Measurements from ENCODE around the gene CPNE7.

CPNE7 gene

DNA sequence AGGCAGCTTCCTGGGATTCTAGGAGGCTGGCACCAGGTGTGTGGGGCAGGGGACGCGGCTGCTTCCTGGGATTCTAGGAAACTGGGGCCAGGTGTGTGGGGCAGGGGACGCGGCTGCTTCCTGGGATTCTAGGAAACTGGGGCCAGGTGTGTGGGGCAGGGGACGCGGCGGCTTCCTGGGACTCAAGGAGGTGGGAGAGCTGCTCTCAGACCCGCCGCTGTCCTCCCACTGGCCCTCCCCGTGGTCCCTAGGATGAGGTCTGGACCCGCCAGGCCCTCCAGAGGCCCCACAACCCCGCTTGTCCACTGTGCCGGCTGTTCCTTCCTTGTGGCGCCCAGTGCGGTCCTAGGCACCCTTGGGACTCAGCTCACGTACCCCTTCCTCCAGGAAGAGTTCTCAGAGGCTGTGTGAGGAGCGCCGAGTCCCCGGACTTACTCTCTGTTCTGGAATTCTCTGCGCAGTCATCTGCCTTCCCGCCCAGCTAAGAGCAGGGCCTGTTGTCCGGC is 38.4 kb downstream of the CPNE7 start:
- Histone ChIP-seq H3K9me3 (ENCODE audit: control insufficient read depth, insufficient read depth, low read depth, low read length) (no peaks in the 10 kb centered on the region), H3K27ac (ENCODE audit: extremely low read depth, low read depth, low read length) (no peak overlapping the region), H3K36me3 (ENCODE audit: control insufficient read depth in 2 of 2, insufficient read depth in 1 of 2, low read length in 2 of 2) (no peaks in the 10 kb centered on the region), H3K4me3 (ENCODE audit: low read depth, low read length) (no peak overlapping the region), H3K4me1 (ENCODE audit: control insufficient read depth, insufficient read depth, low read length) (0 out of 2 replicates have a peak, but pooled peaks cover 2% of the 10 kb centered on the region)
- CTCF ChIA-PET = interaction anchor here (1.0 to 2.0 kb wide), 4 partner anchors 14 to 45 kb away, joined by 4 to 5 read pairs (median 4); no protein-coding TSS in a partner anchor
- POLR2A ChIA-PET = interaction anchor here (1.5 kb wide), 1 partner anchor 21 kb away, joined by 4 read pairs; no protein-coding TSS in a partner anchor
- TF ChIP-seq ZNF621 (tag by site-specific recombination; IDR thresholded peaks at IDR 0.05) (no peak), HOXA7 (CRISPR knock-in tag; IDR thresholded peaks at IDR 0.05; ENCODE audit: borderline replicate concordance) (no peak), ZNF423 (tag by site-specific recombination; IDR thresholded peaks at IDR 0.05) (no peak), ZNF202 (tag by site-specific recombination; IDR thresholded peaks at IDR 0.05; ENCODE audit: borderline replicate concordance) (no peak), ZNF501 (tag by site-specific recombination; IDR thresholded peaks at IDR 0.05) (no peak), SP7 (tag by site-specific recombination; IDR thresholded peaks at IDR 0.05) (no peak), ZFP41 (tag by site-specific recombination; IDR thresholded peaks at IDR 0.05; ENCODE audit: borderline replicate concordance) (no peak), ZNF777 (tag by site-specific recombination; IDR thresholded peaks at IDR 0.05; ENCODE audit: borderline replicate concordance) (no peak), ZNF248 (tag by site-specific recombination; IDR thresholded peaks at IDR 0.05) (no peak), IKZF3 (tag by site-specific recombination; IDR thresholded peaks at IDR 0.05) (no peak), FEZF1 (tag by site-specific recombination; IDR thresholded peaks at IDR 0.05) (no peak), KLF16 (tag by site-specific recombination; IDR thresholded peaks at IDR 0.05) (no peak), ZNF530 (tag by site-specific recombination; IDR thresholded peaks at IDR 0.05; ENCODE audit: low read depth) (no peak), ZSCAN30 (tag by site-specific recombination; IDR thresholded peaks at IDR 0.05) (no peak), GFI1B (tag by site-specific recombination; IDR thresholded peaks at IDR 0.05) (no peak), ZBTB1 (tag by site-specific recombination; IDR thresholded peaks at IDR 0.05) (no peak)
- TF ChIP-seq, protein P1, sequence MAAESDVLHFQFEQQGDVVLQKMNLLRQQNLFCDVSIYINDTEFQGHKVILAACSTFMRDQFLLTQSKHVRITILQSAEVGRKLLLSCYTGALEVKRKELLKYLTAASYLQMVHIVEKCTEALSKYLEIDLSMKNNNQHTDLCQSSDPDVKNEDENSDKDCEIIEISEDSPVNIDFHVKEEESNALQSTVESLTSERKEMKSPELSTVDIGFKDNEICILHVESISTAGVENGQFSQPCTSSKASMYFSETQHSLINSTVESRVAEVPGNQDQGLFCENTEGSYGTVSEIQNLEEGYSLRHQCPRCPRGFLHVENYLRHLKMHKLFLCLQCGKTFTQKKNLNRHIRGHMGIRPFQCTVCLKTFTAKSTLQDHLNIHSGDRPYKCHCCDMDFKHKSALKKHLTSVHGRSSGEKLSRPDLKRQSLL (tag by site-specific recombination; IDR thresholded peaks at IDR 0.05) = no peak
- TF ChIP-seq, protein P2, sequence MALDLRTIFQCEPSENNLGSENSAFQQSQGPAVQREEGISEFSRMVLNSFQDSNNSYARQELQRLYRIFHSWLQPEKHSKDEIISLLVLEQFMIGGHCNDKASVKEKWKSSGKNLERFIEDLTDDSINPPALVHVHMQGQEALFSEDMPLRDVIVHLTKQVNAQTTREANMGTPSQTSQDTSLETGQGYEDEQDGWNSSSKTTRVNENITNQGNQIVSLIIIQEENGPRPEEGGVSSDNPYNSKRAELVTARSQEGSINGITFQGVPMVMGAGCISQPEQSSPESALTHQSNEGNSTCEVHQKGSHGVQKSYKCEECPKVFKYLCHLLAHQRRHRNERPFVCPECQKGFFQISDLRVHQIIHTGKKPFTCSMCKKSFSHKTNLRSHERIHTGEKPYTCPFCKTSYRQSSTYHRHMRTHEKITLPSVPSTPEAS (tag by site-specific recombination; IDR thresholded peaks at IDR 0.05) = no peak
- TF ChIP-seq, protein P3, sequence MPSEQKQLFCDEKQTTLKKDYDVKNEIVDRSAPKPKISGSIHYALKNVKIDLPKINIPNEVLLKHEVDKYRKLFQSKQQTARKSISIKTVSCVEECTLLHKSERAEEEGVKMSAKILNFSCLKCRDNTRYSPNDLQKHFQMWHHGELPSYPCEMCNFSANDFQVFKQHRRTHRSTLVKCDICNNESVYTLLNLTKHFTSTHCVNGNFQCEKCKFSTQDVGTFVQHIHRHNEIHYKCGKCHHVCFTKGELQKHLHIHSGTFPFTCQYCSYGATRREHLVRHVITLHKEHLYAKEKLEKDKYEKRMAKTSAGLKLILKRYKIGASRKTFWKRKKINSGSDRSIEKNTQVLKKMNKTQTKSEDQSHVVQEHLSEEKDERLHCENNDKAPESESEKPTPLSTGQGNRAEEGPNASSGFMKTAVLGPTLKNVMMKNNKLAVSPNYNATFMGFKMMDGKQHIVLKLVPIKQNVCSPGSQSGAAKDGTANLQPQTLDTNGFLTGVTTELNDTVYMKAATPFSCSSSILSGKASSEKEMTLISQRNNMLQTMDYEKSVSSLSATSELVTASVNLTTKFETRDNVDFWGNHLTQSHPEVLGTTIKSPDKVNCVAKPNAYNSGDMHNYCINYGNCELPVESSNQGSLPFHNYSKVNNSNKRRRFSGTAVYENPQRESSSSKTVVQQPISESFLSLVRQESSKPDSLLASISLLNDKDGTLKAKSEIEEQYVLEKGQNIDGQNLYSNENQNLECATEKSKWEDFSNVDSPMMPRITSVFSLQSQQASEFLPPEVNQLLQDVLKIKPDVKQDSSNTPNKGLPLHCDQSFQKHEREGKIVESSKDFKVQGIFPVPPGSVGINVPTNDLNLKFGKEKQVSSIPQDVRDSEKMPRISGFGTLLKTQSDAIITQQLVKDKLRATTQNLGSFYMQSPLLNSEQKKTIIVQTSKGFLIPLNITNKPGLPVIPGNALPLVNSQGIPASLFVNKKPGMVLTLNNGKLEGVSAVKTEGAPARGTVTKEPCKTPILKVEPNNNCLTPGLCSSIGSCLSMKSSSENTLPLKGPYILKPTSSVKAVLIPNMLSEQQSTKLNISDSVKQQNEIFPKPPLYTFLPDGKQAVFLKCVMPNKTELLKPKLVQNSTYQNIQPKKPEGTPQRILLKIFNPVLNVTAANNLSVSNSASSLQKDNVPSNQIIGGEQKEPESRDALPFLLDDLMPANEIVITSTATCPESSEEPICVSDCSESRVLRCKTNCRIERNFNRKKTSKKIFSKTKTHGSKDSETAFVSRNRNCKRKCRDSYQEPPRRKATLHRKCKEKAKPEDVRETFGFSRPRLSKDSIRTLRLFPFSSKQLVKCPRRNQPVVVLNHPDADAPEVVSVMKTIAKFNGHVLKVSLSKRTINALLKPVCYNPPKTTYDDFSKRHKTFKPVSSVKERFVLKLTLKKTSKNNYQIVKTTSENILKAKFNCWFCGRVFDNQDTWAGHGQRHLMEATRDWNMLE (tag by site-specific recombination; conservative IDR thresholded peaks at IDR 0.05; ENCODE audit: low read depth) = no peak
- TF ChIP-seq, protein P4, sequence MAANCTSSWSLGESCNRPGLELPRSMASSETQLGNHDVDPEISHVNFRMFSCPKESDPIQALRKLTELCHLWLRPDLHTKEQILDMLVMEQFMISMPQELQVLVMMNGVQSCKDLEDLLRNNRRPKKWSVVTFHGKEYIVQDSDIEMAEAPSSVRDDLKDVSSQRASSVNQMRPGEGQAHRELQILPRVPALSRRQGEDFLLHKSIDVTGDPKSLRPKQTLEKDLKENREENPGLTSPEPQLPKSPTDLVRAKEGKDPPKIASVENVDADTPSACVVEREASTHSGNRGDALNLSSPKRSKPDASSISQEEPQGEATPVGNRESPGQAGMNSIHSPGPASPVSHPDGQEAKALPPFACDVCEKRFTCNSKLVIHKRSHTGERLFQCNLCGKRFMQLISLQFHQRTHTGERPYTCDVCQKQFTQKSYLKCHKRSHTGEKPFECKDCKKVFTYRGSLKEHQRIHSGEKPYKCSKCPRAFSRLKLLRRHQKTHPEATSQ (tag by site-specific recombination; IDR thresholded peaks at IDR 0.05) = no peak

All from HEK293 (cell line).